ENCODE results near the gene ATCAY. TPM values are rescaled to one million over a fixed set of nuclear protein-coding genes. Genes with fewer than 3 reads are reported as not detected.
"Not testable (repeated sequence)": the region's sequence is repeated elsewhere in the genome, so short reads cannot be mapped to it uniquely, and the experiment has no call there.

Gene ATCAY
- total RNA-seq, 2 experiments from 2014 or later: not detected

DNA sequence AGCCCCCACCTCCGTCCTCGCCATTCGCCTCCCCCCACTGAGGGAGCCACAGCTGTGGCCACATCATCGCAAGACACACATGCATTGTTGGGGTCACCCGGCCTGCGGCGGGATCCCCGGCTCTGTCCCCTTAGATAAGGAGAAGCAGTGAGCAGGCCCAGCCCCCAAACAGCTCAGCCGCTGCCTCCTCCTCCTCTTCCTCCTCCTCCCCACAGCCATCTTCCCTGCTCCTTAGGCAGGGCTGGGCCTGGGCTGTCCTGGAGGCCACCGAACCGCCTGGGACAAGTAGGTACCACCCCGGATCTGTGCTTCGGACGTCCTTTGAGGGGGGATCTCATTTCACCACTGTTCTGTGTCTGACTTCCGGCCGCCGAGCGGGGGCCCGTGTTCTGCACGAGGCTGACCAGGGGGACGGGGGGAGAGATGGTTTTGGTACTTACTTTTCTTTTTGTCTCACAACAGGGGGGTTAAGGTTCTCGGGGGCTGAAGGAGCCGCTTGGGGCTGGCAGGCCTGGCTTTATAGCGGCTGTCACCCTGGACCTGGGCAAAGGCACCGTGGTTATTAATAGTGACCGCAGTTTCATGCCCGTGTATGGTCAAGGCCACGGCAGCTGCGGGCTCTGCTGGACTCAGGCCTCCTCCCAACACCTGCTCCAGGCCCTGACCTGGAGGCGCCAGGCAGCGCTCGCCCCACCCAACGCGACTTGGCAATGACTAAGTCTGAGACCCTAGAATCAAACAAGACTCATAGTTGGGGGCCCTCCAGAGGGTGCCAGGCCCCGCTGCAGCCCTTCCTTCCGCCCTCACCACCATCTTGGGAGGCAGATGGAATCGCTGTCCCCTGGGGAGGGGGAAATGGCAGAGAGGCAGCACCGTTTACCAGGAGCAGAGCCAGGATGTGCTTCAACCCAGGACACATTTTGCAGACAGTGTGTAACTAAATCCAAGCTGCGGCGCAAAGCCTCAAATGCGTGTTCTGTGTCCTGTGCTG is 70.7 kb downstream of the ATCAY start:
- Mint-ChIP-seq H3K4me1 (peaks cover 5% of the 10 kb centered on the region), H3K9me3 (no peaks in the 10 kb centered on the region), H3K27ac (peak overlapping the region; percentile 77), H3K27me3 (no peaks in the 10 kb centered on the region), H3K4me3 (peak overlapping the region; percentile 76), H3K36me3 (no peaks in the 10 kb centered on the region)
- peak; percentile 25 for ATAC-seq (ENCODE audit: low read depth)
- peak; percentile 43 for DNase-seq
- POLR2A ChIA-PET: no interaction called here

DNA sequence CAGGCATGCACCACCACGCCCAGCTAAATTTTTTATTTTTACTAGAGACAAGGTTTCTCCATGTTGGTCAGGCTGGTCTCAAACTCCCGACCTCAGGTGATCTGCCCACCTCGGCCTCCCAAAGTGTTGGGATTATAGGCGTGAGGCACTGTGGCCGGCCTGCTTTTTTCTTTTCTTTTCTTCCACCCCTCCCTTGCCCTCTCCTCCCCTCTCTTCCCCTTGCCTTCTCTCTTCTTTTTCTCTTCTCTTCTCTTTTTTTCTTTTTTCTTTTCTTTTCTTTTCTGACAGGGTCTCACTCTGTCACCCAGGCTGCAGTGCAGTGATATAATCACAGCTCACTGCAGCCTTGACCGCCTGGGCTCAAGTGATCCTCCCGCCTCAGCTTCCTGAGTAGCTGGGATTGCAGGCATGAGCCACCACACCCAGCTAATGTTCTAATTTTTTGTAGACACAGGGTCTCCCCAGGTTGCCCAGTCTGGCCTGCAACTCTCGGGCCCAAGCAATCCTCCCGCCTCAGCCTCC is 72.3 kb downstream of the ATCAY start:
- DNase-seq; H3K27ac Mint-ChIP-seq; H3K27me3 Mint-ChIP-seq; H3K36me3 Mint-ChIP-seq; H3K4me1 Mint-ChIP-seq; ATAC-seq (ENCODE audit: low read depth); H3K4me3 Mint-ChIP-seq; POLR2A ChIA-PET; H3K9me3 Mint-ChIP-seq: not testable (repeated sequence)

GRCh38 chr19:3954107-3954506 is 73.6 kb downstream of the ATCAY start:
- DNase-seq (no peak), ATAC-seq (ENCODE audit: low read depth) (no peak)
- Mint-ChIP-seq H3K27me3 (no peaks in the 10 kb centered on the region), H3K9me3 (no peaks in the 10 kb centered on the region), H3K27ac (no peak overlapping the region), H3K4me3 (no peak overlapping the region), H3K4me1 (peaks cover 5% of the 10 kb centered on the region), H3K36me3 (no peaks in the 10 kb centered on the region)
- POLR2A ChIA-PET: interaction anchor here (0.7 kb wide), 2 partner anchors 32 to 70 kb away, joined by 4 to 5 read pairs; no protein-coding TSS in a partner anchor

DNA sequence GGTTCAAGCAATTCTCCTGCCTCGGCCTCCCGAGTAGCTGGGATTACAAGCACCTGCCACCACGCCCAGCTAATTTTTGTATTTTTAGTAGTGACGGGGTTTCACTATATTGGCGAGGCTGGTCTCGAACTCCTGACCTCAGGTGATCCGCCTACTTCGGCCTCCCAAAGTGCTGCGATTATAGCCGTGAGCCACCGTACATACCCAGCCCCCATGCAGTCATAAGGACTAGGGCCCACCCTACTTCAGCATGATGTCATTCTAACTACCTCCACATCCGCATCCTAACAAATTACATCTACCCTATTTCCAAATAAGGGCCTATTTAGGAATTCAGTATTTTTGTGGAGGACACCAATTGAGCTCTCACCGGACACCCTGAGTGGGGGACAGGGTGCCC is 74.8 kb downstream of the ATCAY start:
- H3K27me3 Mint-ChIP-seq; H3K4me3 Mint-ChIP-seq; H3K27ac Mint-ChIP-seq; H3K4me1 Mint-ChIP-seq; ATAC-seq (ENCODE audit: low read depth); H3K36me3 Mint-ChIP-seq; H3K9me3 Mint-ChIP-seq; DNase-seq: not testable (repeated sequence)
- POLR2A ChIA-PET: interaction anchor here (1.7 kb wide), 1 partner anchor 16 kb away, joined by 3 read pairs; the partner anchor contains the start of gene DAPK3

- Mint-ChIP-seq H3K27me3 (no peaks in the 10 kb centered on the region), H3K4me3 (no peak overlapping the region), H3K9me3 (no peaks in the 10 kb centered on the region), H3K36me3 (no peaks in the 10 kb centered on the region), H3K4me1 (peaks cover 5% of the 10 kb centered on the region), H3K27ac (no peak overlapping the region)
- DNase-seq (no peak), ATAC-seq (ENCODE audit: low read depth) (no peak)
- POLR2A ChIA-PET: interaction anchor here (1.7 kb wide), 1 partner anchor 16 kb away, joined by 3 read pairs; the partner anchor contains the start of gene DAPK3
These were observed 75.2 kb downstream of the ATCAY start for GRCh38 chr19:3955688-3956087.

DNA sequence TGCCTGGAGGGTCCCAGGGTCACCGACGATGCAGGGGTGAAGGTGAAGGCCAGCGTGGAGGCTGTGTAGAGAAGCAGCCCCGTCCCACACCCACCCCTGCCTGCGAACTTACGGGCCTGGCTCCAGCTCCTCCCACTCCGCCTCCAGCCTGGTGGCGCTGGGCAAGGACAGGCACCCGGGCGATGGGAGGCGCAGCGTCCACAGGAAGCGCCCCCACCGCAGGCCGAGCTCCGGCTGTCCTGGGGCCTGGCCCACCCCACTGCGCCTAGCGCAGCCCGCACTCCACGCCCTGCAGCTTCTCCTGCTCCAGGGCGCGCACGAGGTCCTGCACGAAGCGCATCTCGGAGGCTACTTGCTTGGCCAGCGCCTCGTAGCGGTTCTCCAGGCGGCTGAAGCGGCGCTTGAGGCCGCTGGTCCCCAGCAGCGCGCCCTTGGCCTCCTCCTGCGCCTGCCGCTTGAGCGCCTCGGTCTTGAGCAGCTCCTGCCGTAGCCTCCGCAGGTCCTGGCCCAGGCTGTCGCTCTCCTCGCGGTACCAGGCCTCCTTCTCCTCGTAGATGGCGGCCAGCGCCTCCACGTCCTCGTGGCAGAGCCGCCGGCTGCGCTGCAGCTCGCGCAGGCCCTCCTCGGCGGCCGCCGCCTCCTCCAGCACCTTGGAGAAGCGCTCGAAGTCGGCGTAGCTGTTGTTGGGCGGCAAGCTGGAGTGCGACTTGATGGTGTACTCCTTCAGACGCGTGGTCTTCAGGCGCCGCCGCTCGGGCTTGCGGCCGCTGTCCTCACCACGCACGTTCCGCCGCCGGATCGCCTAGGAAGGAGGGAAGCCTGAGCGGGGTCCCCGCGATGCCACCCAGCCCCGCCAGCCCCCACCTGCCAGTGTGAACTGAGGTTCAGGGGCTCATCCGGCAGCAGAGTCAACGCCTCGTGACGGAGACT is 78.6 kb downstream of the ATCAY start:
- no peaks in the 10 kb centered on the region for H3K36me3 Mint-ChIP-seq
- DNase-seq (no peak), ATAC-seq (ENCODE audit: low read depth) (no peak)
- H3K9me3 Mint-ChIP-seq: no peaks in the 10 kb centered on the region
- no peak overlapping the region for H3K4me3 Mint-ChIP-seq
- H3K4me1 Mint-ChIP-seq: no peaks in the 10 kb centered on the region
- POLR2A ChIA-PET: no interaction called here
- H3K27me3 Mint-ChIP-seq: no peaks in the 10 kb centered on the region
- H3K27ac Mint-ChIP-seq: no peak overlapping the region

DNA sequence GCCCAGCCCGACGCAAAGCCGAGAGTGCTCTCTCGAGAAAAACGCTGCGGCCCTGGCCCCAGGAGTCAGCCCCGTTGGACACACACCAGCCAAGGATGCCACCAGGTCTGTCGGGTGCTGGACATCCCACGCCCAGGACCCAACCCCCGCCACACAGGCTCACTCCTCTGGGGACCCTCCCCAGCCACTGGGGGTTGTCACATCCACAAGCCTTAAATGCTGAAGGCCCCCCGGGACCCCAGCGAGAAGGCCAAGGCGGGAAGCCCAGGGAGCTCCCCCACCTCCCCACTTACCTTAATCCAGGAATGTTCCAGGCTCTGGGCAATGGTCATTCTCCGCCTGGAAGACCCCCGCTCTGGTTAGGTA is 79.3 kb downstream of the ATCAY start:
- Mint-ChIP-seq H3K4me3 (no peak overlapping the region), H3K27ac (no peak overlapping the region), H3K36me3 (no peaks in the 10 kb centered on the region), H3K27me3 (no peaks in the 10 kb centered on the region), H3K9me3 (no peaks in the 10 kb centered on the region), H3K4me1 (no peaks in the 10 kb centered on the region)
- POLR2A ChIA-PET: no interaction called here
- no peak for DNase-seq
- no peak for ATAC-seq (ENCODE audit: low read depth)

- POLR2A ChIA-PET: interaction anchor here (0.6 kb wide), 1 partner anchor 241 kb away, joined by 3 read pairs; no protein-coding TSS in a partner anchor
- Mint-ChIP-seq H3K36me3 (no peaks in the 10 kb centered on the region), H3K4me3 (no peak overlapping the region), H3K4me1 (no peaks in the 10 kb centered on the region), H3K27me3 (no peaks in the 10 kb centered on the region), H3K27ac (no peak overlapping the region), H3K9me3 (no peaks in the 10 kb centered on the region)
- DNase-seq: no peak
- no peak for ATAC-seq (ENCODE audit: low read depth)
These were observed 80.5 kb downstream of the ATCAY start for GRCh38 chr19:3961007-3961406.

GRCh38 chr19:3963458-3964255 is 83.2 kb downstream of the ATCAY start:
- Mint-ChIP-seq H3K27me3 (no peaks in the 10 kb centered on the region), H3K27ac (no peak overlapping the region), H3K4me3 (no peak overlapping the region), H3K36me3 (peaks cover 3% of the 10 kb centered on the region), H3K4me1 (no peaks in the 10 kb centered on the region), H3K9me3 (no peaks in the 10 kb centered on the region)
- no peak for DNase-seq
- no peak for ATAC-seq (ENCODE audit: low read depth)
- POLR2A ChIA-PET: no interaction called here

DNA sequence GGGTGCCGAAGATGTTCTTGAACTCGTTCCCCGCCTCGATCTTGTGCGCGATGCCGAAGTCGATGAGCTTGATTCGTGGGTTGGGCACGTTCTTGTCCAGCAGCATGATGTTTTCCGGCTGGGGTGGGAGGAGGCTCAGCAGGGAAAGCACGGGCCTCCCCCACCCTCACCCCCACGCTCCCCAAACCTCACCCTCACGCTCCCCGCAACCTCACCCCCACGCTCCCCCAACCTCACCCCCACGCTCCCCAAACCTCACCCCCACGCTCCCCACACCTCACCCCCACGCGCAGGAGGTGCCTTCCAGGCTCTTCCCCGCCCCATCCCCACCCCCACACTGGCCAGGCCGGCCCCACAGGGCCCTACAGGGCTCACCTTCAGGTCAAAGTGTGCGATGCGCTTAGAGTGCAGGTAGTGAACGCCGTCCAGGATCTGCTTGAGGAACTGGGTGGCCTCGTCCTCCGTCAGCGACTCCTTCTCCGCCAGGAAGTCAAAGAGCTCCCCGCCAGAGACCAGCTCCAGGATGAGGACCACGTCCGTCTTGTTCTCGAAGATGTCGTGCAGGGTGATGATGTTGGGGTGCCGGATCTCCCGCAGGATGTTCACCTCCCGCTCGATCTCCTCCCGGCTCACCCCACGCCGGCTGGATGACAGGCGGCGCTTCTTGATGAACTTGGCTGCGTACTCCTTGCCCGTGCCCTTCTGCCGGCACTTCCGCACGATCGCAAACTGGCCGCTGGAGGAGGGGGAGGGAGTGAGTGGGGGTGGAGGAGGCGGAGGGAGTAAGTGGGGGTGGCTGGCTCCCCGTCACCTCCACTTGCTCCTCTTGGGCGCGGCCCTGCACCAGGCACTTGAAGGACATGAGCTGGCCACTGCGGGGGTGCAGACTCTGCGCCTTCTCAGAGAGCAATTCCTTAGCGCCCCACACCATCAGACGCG is 84.0 kb downstream of the ATCAY start:
- H3K27me3 Mint-ChIP-seq: no peaks in the 10 kb centered on the region
- no peak overlapping the region for H3K4me3 Mint-ChIP-seq
- no peak for ATAC-seq (ENCODE audit: low read depth)
- H3K36me3 Mint-ChIP-seq: peaks cover 3% of the 10 kb centered on the region
- H3K4me1 Mint-ChIP-seq: peaks cover 3% of the 10 kb centered on the region
- no peak overlapping the region for H3K27ac Mint-ChIP-seq
- no peak for DNase-seq
- no peaks in the 10 kb centered on the region for H3K9me3 Mint-ChIP-seq
- POLR2A ChIA-PET: no interaction called here

DNA sequence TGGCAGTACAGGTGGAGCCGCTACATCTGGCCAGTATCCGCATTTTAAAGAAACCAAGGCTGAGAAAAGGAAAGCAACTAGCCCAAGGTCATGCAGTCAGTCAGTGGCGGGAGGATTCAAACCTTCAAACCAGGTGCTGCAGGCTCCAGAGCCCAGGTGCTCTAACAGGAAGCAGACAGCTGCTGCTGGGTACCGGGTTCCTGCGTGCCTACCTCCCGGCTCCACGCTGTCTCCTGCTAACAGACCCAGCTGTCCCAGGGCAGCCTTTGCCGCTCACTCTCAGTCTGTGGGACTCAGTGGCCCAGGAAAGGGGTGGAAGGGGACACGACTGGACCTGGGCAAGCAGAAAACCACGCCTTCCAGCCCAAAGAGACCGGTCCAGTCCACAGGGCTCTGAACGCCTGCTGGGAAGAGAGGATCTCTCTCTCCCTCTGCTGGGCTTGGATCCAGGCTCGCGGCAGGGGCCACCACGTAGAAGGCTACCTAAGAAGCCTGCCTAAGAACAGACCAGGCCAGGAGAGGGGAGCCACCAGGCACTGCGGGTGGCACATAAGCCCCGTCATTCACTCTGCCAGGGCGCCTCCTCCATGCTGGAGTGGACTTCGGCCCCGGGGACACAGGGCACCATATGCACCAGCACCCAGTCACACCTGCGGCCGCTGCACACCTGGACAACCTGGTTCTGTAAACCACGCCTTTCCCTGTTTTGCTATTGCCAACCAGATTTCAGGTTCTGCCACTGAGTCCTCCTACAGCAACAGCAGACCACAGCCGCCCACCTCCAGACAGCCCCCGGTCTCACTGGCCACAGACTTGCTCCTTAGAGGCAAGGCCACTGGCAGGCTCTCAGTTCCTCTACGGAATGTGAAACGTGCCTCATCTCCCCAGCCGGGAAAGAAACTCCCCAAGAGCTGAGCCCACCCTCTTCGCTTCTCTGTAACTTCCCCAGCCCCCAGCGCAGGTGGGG is 85.8 kb downstream of the ATCAY start:
- H3K27ac Mint-ChIP-seq: no peak overlapping the region
- ATAC-seq (ENCODE audit: low read depth) (no peak), DNase-seq (no peak)
- H3K4me3 Mint-ChIP-seq: no peak overlapping the region
- POLR2A ChIA-PET: no interaction called here
- H3K36me3 Mint-ChIP-seq: peaks cover 6% of the 10 kb centered on the region
- no peaks in the 10 kb centered on the region for H3K27me3 Mint-ChIP-seq
- peaks cover 14% of the 10 kb centered on the region for H3K4me1 Mint-ChIP-seq
- H3K9me3 Mint-ChIP-seq: no peaks in the 10 kb centered on the region

All from activated naive CD8-positive, alpha-beta T cell treated with anti-CD3 and anti-CD28 coated beads, Interleukin-2, amount 10 ng/mL, durations not matched to agents 7 days and 5 days (primary cell).